NCI-H460 (cell line): ENCODE measurements around the gene CDH7. TPM values are rescaled to one million over a fixed set of nuclear protein-coding genes. Genes with fewer than 3 reads are reported as not detected.

Experiments
- DNase-seq: peaks from one replicate; pipeline ENCODE4 v3.0.0-alpha.2; 2016; ENCODE audit warnings: low read depth; ENCODE audit errors: extremely low read depth
- total RNA-seq: library from RNA; depleted of rRNA; stranded (reverse); fragments of >200 nt; shearing (Covaris generic); gene quantifications from 2 replicates; pipeline ENCODE4 v1.2.3, GENCODE V29; 2014

CDH7 gene
- total RNA-seq, 1 experiment from 2014 or later: 17.6 TPM

DNA sequence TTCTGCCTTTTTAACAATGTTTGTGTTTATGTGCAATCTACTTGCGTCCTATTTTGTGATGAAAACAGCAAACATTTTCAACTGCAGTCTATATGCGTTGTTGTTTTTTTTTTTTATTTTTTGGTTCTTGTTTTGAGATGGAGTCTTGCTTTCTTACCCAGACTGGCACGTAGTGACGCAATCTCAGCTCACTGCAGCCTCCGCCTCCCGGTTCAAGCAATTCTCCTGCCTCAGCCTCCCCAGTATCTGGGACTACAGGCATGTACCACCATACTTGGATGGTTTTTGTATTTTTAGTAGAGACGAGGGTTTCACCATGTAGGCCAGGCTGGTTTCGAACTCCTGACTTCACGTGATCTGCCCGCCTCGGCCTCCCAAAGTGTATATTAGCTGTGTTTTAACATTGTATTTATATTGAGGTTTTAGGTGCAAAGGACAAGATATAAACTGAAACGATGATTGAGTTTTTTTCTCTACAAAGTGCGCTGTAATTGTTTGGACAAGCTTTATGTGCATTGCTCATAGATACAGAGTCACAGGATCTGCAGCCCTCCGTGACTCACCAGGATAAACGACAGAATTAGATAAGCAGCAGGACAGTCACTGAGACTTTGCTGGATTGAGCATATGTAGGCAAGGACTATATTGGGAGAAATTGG, 17.4 kb downstream of the CDH7 start:
- peak; percentile 83 for DNase-seq

DNA sequence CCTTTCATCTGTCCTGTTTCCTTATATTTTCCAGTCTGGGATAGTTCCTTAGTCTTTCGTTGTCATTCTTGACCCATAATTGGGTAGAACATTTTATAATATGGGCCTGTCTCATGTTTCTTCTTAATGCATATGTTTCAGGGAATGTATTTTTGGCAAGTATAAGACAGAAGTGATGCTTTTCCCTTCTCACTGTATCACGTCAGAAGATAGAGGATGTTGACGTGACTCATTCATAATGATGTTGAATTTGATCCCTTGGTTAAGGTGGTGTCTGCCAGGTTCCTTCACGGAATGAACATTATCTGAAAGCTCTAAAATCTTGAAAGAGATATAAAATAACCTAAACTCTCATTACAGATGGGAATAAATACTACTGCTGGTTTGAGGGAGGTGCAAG, 18.8 kb downstream of the CDH7 start:
- DNase-seq: no peak

DNA sequence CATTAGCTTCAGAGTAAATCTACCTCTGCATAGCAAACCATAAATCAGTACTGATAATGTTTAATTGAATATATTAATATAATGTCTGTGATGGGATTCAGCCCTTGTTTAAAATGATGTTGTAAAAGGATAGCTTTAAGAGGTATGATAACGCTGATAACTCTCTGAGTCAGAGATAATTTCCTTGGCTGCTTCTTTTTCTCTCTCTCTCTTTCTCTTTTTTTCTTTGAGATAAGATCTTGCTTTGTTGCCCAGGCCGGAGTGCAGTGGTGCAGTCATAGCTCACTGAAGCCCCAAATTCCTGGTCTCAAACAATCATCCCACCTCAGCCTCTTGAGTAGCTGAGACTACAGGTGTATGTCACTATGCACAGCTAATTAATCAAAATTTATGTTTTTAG, 35.7 kb downstream of the CDH7 start:
- no peak for DNase-seq

DNA sequence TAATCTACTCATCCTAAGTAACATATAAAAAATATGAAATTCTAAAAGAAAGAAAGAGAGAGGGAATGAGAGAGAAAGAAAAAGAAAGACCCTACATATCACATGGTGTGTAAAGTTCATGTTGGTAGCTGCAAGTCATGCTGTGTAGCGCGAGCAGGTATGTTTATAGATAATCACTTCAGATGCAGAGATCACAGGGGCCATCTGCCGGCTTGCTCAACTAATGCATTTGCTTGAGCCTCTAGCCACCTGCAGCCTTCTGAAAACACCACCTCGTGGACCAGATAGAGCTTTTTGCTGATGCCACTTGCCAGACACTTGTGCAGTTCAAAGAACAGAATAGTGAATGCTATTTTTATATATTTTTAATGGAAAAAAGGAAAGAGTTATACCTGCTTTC, 37.6 kb downstream of the CDH7 start:
- peak; percentile 75 for DNase-seq

DNA sequence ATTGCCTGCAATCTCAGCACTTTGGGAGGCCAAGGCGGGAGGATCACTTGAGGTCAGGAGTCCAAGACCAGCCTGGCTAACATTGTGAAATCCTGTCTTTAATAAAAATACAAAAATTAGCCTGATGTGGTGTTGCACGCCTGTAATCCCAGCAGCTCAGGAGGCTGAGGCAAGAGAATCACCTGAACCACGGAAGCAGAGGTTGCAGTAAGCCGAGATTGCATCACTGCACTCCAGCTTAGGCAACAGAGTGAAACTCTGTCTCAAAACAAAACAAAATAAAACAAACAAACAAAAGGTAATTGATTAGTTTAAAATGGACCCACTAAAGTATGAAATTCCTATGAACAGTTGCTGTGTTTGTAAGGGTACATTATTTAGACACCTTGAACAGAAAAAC, 39.8 kb downstream of the CDH7 start:
- DNase-seq: no peak

DNA sequence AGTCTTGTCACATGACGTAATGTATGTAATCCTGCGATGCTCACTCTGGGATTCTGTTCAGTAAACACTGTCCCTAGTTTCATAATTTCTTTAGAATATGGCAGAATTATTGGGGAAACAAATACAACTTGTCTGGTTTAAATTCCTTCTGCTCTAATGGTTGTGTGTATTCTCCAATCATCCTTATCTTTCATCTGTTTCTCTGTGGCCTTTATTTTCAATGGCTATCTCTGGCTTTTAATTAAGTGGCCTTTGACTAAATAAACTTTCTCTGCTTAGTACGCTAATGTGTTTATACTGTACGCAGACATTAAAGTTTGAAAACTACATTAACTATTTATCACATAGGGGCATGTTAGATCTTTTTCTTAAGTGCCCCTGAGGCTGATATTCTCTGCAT, 40.9 kb downstream of the CDH7 start:
- no peak for DNase-seq

DNA sequence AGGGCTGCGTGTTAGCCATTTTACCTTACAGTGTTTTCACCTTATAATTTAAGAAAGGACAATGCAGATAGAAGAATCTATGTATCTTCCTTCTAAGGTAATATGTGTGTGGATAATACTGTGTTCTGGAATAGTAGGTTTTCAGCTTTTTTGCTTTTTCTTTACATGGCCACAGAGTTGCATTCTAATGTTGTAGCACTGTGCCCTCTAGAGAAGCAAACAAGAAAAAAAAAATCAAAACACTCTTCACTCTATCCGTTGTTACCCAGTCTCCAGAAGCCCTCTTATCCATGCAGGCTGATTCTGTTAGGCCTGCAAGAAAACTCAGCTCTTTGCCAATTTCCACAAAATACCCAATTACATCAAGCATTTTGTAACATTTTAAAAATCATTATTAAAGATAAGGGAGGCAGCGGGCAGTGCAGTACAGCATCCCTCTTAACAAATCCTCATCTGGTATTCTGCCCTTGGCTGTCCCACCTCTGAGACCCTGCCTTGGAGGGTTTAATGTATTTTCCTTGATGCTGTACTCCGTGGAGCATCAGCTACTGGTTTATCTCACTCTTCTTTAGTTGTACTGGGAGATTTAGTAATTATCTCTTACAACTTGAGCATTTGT, 41.8 kb downstream of the CDH7 start:
- DNase-seq: no peak

DNA sequence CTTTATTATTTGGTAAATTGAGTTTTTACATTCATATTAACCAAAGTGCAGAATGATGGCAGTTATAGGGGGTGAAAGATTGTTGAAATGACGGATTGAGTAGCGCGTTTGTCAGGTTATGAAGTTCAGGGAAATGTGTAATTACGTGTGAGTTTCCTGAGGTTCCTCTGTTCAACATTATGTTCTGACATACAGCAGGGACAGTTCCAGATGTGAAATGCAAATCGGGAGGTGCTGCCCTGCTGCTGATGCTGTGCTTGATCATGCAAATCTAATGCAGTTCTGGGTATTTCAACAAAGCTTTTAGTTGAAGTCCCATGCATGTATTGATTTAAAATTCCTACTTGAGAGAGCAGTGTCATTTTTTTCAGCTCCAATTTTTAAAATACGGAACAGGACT, 57.9 kb downstream of the CDH7 start:
- no peak for DNase-seq

DNA sequence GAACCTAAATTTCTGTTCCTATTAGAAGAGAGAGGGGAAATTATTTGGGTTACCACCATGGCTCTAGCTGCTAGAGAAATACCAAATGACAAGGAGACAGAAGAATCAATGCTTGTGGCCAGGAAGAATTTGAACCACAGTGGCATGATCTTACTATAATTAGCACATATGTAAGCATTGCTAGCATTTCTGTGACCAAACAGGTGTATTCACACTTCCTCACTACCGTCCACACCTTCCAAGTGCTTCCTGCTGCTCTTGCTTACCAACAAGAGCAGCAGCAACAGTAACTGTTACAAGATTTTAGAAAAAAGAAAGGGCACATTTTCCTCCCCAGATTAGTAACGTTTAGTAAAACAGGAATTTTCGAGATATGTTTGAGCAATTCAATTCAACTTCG, 60.5 kb downstream of the CDH7 start:
- DNase-seq: no peak

DNA sequence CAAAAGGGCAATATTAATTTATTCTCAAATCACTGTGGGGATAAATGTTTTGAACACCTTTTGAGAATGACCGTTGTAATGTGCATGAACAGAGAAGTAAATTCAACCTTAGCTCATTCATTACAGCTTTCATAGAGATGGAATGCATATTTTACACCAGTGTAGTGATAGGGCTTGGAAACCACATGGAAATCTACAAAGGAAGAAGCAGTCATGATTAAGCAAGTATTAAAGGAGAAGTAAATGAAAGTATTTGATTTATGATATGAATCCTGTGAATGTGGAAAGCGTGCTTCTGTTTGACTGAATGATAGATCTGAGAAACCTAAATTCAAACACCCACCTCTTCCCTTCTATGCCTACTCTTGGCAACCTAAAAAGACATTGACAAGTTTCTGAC, 64.7 kb downstream of the CDH7 start:
- no peak for DNase-seq

DNA sequence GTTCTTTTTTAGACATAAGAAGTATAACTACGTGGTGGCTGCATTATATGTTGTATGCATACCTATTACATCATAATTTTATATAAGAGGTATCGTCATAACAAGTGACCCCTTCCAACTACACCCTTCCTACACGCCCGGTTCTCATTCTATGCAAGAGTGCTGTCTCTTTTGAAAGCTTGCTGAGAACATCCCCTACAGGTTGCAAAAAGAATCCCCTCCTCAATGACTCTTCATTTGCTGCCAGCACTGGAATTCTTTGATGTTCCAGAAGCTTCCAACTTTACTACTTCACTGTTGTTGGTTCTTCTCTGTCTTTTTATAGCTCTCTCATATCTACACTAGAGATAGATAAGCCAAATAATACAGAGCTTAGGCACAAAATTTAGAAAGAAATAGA, 66.4 kb downstream of the CDH7 start:
- DNase-seq: no peak

DNA sequence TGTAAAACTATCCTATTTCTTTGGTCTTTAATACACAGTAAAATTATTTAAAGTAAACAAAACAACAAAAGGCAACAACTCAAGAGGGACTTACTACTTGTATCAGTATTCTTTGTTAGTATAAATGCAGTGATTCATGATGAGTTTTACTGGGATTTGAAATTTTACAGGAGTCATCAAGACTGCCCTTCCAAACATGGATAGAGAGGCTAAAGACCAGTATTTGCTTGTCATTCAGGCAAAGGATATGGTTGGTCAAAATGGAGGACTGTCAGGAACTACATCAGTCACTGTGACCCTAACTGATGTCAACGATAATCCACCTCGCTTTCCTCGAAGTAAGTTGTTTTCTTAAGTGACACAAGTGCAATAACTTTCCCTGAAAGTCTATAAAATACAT, 71.1 kb downstream of the CDH7 start:
- no peak for DNase-seq

DNA sequence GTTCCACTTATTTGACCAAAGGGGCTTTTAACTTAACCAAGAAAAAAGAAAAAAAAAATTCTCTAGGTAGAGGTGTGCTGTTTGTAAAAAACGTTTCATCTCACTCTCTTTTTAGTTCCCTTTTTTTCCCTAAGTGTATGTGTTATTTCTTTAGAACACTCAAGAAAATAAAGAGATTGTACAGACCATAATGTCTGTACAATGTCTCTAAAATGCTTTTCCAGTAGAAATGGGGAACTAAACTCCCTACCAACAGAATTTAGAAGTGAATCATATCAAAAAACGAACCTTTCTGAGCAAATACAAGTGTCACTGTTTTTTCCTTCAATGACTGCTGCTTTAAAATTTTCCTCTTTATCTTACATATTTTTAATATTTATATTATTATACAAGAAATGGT, 72.0 kb downstream of the CDH7 start:
- DNase-seq: no peak

DNA sequence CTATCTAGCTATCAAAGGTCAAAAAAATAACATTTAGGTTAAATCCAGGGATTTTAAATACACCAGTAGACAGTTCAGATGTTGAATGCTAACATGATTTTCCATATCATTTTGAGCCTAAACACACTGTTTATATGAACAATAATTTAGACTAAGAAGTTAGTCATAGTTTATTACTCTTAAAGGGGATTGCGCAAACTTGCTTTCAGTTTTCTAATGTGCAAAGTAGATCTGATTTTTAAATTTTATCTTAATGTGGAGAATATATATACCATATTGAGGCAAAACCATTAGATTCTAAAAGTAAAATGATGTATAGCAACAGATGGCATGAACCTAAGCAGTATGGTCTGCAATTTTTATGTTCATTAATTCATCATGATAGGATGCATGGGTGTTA, 76.6 kb downstream of the CDH7 start:
- DNase-seq: no peak

DNA sequence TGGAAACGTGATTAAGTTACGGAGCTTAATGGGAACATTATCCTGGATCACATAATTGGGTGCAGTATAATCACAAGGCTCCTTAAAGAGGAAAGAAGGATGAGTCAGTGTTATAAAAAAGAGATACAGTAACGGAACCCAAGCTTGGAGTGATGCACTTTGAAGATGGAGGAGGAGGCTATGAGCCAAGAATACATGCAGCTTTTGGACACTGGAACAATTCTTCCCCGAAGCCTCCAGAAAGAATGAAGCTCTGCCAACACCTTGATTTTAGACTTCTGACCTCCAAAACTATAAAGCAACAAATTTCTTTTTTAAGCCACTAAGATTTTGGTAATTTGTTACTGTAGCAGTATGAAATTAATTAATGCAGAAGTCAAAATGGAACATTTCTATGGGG, 85.1 kb downstream of the CDH7 start:
- DNase-seq: no peak

DNA sequence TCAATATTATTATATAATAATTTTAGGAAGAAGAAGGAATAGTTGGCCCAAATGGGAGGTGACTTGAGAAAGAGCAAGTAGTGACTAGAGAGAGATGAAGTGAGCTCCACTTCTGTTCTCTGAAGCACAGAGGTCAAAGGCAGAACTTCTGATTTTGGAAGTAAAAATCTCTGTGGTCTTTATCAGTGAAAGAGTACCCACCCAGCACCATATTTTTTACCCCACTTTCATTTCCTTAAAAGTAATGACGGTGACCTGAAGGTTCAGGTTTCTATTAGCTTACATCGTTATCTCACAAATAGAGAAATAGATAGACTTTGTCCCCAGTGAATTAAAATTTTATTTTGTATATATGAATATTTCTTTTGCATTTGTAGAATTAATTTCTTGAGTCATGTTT, 95.3 kb downstream of the CDH7 start:
- no peak for DNase-seq

DNA sequence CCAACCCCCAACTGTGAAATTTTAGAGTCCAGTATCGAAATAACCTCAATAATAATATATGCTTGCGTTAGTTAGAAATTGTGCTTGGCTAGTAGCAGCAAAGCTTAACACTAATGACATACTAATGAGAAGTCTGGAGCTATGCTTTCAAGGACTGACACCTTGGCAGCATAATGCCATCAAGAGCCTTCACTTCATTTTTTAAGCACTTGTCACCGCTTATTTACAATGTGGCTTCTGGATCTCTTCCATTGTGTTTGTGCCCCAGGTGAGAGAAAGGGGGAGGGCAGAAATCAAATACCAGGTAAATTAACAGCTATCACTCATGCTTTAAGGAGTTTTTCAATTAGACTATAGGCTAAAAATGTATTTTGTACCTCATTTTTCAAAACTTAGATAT, 101.5 kb downstream of the CDH7 start:
- no peak for DNase-seq

DNA sequence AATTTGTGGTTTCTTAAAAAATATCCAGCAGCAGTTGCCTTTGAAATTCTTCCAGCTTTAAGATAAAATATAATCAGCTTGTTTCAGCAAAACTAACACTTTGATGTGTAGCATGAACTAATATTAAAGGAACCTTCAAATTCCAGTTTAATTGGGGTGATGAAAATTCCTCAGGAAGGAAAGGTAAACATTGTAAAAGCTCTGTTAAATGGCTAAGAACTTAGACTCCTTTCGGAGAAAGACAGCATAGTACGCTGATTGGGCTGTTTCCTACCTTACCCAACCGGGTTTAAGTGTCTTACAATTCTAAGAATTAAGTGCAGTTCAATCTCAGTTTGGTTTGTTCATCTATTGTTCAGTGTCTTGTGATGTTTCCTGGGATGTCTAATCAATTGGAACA, 108.3 kb downstream of the CDH7 start:
- DNase-seq: no peak

DNA sequence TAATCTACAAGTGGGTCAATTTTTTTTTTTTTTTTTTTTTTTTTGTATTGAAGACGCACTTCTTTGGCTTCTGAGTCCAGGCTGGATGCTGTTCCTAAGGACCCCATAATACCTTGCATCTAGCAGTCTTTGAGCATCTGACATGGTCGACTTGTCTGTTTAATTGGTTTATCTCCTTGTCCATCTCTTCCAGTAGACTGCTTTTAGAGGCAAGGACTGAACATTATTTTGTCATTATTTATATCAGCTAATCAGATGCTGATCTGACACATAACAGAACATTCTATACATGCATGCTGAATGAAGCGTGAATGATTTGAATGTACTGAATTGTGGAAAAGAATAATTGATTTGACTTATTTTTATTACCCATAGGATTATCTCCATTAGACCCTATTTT, 118.7 kb downstream of the CDH7 start:
- DNase-seq: no peak

DNA sequence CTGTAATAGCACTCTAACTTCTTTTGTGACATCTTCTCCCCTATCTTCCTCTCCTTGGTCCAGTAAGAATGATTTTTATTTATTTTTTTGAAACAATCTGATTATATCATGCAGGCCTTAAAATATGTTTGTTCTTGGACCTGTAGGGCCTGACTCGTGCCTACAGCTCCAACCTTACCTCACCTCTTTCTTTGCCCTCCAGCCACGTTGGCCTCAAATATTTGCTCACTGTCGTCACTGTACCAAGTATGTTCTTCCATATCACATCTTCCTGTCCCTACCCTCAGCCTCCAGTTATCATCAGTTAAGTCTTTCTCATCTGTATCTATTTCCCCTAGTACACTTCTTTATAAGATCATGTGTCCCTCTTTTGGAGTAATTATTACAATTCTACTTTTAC, 125.5 kb downstream of the CDH7 start:
- no peak for DNase-seq

DNA sequence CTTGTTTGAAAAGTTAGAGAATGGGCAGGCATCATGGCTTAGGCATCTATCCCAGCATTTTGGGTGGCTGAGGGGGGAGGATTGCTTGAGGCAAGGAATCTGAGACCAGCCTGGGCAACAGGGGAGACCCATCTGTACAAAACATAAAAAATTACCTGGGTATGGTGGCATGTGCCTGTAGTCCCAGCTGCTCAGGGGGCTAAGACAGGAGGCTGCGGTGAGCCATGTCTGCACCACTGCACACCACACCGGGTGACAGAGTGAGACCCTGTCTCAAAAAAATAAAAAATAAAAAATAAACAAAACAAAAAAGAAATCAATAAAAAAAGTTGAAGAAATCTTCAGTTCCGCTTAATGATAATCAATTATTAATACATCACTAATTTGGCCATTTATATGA, 146.5 kb downstream of the CDH7 start:
- DNase-seq: no peak

DNA sequence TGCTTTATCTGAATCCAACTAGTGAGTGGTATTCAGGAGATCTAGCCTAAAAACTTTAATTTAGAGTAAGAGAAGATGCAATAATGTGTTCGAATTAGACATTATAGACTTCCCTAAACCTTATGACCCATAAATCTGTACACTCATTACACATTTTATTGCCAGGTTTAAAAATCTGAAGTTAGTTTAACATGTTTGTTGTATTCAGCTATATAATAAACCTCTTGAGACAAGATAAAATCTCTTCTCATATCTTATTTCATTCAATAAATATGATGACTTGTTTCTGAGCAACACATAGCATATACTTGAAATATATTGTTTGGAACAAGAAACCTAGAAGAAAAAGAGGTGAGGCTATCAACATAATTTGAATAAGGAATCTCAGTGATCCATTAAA, 150.7 kb downstream of the CDH7 start:
- DNase-seq: no peak

DNA sequence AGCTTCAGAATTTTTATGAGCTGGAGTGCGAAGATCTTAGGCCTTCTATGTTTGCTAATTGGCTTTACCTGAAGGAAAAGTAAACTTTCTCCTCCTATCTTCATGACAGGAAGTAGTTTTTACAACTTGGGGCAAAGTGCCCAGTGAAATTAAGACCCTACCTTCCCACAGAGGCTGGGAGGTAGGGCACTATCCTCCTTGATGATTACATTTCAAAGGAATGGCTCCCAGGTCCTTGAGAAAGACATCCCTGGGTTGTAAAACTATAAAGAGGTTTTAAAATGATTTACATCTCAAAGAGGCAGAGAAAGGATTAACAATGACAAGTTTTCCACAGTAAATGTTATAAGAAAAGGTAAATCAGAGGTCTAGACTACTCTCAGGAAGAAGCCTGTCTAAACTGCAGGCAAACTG, 155.8 kb downstream of the CDH7 start:
- DNase-seq: no peak
